ENCODE measurements around the gene CCDC141.

GRCh38 chr2:178905261-178905660 lies 144.7 kb downstream of the CCDC141 start:
- TF ChIP-seq, protein P1, sequence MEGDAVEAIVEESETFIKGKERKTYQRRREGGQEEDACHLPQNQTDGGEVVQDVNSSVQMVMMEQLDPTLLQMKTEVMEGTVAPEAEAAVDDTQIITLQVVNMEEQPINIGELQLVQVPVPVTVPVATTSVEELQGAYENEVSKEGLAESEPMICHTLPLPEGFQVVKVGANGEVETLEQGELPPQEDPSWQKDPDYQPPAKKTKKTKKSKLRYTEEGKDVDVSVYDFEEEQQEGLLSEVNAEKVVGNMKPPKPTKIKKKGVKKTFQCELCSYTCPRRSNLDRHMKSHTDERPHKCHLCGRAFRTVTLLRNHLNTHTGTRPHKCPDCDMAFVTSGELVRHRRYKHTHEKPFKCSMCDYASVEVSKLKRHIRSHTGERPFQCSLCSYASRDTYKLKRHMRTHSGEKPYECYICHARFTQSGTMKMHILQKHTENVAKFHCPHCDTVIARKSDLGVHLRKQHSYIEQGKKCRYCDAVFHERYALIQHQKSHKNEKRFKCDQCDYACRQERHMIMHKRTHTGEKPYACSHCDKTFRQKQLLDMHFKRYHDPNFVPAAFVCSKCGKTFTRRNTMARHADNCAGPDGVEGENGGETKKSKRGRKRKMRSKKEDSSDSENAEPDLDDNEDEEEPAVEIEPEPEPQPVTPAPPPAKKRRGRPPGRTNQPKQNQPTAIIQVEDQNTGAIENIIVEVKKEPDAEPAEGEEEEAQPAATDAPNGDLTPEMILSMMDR (IDR thresholded peaks at IDR 0.05), result no peak
- TF ChIP-seq POLR2A (IDR thresholded peaks at IDR 0.05), result no peak

All from testis (tissue), 2 donors.